Breast epithelium (tissue), 3 donors: ENCODE results near the gene G6PC1.

Source experiments
- POLR2A ChIP-seq: fragments of 450-650 bp; IDR thresholded peaks from one replicate; pipeline ENCODE4 v1.6.1; 2016; ENCODE audit warnings: antibody characterized with exemption, mild to moderate bottlenecking, moderate library complexity
- POLR2AphosphoS5 ChIP-seq, 3 donors: sonication (generic); formaldehyde crosslinking; IDR thresholded peaks; one replicate each; pipeline ENCODE4 v1.6.1; 2017; ENCODE audit warnings: antibody characterized with exemption in 3 of 3
- TF ChIP-seq, protein P1 (sequence below), 3 donors: fragments of 450-650 bp; IDR thresholded peaks; one replicate each; pipeline ENCODE4 v1.5.1; 2016 to 2017; ENCODE audit warnings: antibody characterized with exemption in 3 of 3, mild to moderate bottlenecking in 3 of 3, moderate library complexity in 3 of 3

DNA sequence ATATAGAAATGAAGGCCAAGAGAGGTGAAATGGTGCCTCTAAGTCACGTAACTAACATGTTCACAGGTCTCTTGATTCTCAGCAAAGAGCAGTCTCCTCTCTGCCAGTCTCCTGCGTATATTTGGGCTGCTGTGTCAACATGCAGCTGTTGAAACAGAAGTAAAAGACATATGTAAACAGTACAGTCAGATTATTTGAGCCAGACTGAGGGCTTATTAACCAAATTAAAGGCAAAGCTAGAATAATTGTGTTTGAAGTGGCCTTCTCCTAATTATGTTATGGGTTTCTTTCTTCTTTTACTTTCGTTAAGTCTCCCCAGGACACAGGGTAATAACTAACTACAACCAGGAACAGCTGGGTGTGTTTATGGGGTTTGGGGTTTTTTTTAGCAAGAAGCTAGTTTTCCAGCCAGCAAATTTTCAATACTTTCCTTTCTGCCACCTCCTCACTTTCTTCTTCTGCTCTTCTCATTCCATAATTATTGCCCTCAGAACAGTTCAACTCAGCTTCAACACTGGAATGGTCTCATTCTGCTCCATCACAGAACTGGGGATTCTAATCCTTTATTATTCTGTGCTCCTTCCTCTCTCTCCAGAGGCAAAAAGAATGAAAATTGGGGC, 18.4 kb downstream of the G6PC1 start:
- TF ChIP-seq POLR2A (no peak), POLR2AphosphoS5 (IDR thresholded peaks at IDR 0.05) (no peak)
- TF ChIP-seq, protein P1, sequence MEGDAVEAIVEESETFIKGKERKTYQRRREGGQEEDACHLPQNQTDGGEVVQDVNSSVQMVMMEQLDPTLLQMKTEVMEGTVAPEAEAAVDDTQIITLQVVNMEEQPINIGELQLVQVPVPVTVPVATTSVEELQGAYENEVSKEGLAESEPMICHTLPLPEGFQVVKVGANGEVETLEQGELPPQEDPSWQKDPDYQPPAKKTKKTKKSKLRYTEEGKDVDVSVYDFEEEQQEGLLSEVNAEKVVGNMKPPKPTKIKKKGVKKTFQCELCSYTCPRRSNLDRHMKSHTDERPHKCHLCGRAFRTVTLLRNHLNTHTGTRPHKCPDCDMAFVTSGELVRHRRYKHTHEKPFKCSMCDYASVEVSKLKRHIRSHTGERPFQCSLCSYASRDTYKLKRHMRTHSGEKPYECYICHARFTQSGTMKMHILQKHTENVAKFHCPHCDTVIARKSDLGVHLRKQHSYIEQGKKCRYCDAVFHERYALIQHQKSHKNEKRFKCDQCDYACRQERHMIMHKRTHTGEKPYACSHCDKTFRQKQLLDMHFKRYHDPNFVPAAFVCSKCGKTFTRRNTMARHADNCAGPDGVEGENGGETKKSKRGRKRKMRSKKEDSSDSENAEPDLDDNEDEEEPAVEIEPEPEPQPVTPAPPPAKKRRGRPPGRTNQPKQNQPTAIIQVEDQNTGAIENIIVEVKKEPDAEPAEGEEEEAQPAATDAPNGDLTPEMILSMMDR (IDR thresholded peaks at IDR 0.05) = no peak
